ENCODE data around the gene PRRC2A. TPM values are rescaled to one million over a fixed set of nuclear protein-coding genes. Genes with fewer than 3 reads are reported as not detected.

Gene PRRC2A
- total RNA-seq (2021; ENCODE audit: unreplicated experiment) = 318 TPM
- polyA plus RNA-seq (2012; ENCODE audit: insufficient read length) = 246 TPM
- Bru-seq, nascent RNA = percentile 97 among the genes with signal in this experiment
- percentile 98 among the genes with signal in this experiment for BruChase-seq, experiment 1, labeled RNA remaining after a 2-hour chase
- BruChase-seq, experiment 2, labeled RNA remaining after a 6-hour chase = percentile 99 among the genes with signal in this experiment
- long read RNA-seq, partial matches to known transcripts = 45 of 50 reads
- long read RNA-seq, other reads (novel, unspliced or antisense) = 1 of 50 reads

DNA sequence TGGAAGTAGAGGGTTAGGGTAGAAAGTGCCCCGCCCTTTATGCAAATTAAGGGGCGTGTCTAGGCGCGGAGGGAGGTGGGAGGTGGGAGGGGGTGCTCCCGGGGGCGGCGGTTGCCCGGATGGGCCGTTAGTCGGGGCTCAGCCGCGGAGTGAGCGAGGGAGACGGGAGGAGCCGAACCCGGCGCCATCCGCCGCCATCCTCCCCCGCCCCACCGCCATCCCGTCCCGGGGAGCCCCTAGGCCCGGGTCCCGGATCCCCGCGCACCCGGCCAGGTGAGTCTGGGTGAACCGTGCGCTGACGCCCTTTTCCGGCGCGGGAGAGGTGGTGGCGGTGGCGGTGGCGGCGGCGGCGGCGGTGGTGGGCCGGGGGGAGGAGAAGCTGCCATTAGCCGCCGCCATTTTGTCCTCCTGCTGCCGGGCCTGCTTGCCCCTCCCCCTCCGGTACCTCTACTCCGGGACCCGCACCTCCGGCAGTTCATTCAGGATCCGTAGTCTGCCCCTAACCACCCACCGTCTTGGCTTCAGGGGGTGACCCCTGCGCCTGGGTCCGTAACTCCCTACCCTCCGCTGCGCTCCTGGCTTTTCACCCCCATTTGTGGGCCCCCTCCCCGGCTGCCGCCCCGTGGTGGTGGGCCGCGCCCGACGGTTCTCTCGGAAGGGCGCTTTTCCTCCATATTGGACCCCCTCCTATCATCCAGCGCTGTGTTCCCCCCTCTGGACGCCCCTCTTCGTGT is at the start of gene PRRC2A:
Gene PRRC2A (plus strand): TSS at position 130 of the 734 bp plus-strand sequence. CDS start 2,075 bp downstream, outside the sequence.
- BruUV-seq (replicated peaks) = no TSS peak
- intact Hi-C loops (cut with micrococcal nuclease; ENCODE audit: unreplicated experiment) = loop anchor here (1.0 kb wide), 1 partner anchor 10 kb away; no protein-coding TSS in a partner anchor
- DNase-seq (ENCODE audit: low read depth, low spot score) = no peak
- Histone ChIP-seq H3K4me1 (ENCODE audit: control insufficient read depth, insufficient read depth, low read length) (peaks cover 12% of the 10 kb centered on the region), H3K27me3 (ENCODE audit: control insufficient read depth, insufficient read depth, low read length) (no peaks in the 10 kb centered on the region), H3K36me3 (ENCODE audit: control insufficient read depth, insufficient read depth, low read length) (peaks cover 22% of the 10 kb centered on the region), H3K4me3 (ENCODE audit: low read depth in 2 of 2, low read length in 2 of 2) (peak within 1 kb of the TSS; percentile 83 to 84), H3K9me3 (ENCODE audit: control insufficient read depth, insufficient read depth, low read depth, low read length) (no peaks in the 10 kb centered on the region), H3K27ac (ENCODE audit: low read length) (peak within 1 kb of the TSS; percentile 100)
- TF ChIP-seq SIN3A (IDR thresholded peaks at IDR 0.05; ENCODE audit: borderline replicate concordance, insufficient read depth, low read depth, low read length) (0 out of 2 replicates have a peak, but pooled peaks have one; percentile 81), REST (IDR thresholded peaks at IDR 0.05; ENCODE audit: insufficient read depth in 1 of 2, low read depth in 2 of 2, low read length in 1 of 2) (no peak)
- POLR2A ChIA-PET = no interaction called here
- peak; percentile 85 for ATAC-seq
- in situ Hi-C loops (cut with HindIII; ENCODE audit: low pct_unique_long_range_greater_than_20kb, low sequenced_read_pairs) = no loop called here
- CTCF ChIA-PET = interaction anchor here (0.6 kb wide), 1 partner anchor 85 kb away, joined by 3 read pairs; no protein-coding TSS in a partner anchor

DNA sequence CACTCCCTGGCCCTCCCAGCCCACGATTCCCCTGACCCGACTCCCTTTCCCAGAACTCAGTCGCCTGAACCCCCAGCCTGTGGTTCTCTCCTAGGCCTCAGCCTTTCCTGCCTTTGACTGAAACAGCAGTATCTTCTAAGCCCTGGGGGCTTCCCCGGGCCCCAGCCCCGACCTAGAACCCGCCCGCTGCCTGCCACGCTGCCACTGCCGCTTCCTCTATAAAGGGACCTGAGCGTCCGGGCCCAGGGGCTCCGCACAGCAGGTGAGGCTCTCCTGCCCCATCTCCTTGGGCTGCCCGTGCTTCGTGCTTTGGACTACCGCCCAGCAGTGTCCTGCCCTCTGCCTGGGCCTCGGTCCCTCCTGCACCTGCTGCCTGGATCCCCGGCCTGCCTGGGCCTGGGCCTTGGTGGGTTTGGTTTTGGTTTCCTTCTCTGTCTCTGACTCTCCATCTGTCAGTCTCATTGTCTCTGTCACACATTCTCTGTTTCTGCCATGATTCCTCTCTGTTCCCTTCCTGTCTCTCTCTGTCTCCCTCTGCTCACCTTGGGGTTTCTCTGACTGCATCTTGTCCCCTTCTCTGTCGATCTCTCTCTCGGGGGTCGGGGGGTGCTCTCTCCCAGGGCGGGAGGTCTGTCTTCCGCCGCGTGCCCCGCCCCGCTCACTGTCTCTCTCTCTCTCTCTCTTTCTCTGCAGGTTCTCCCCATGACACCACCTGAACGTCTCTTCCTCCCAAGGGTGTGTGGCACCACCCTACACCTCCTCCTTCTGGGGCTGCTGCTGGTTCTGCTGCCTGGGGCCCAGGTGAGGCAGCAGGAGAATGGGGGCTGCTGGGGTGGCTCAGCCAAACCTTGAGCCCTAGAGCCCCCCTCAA is 48.2 kb upstream of the PRRC2A start, which contains the start of gene LTA:
Gene LTA (plus strand): TSS at position 249 of the 871 bp plus-strand sequence. CDS start 454 bp downstream, at position 703.
- Histone ChIP-seq H3K27me3 (ENCODE audit: control insufficient read depth, insufficient read depth, low read length) (no peaks in the 10 kb centered on the region), H3K4me1 (ENCODE audit: control insufficient read depth, insufficient read depth, low read length) (no peaks in the 10 kb centered on the region), H3K4me3 (ENCODE audit: low read depth in 2 of 2, low read length in 2 of 2) (no peak within 1 kb of the TSS), H3K27ac (ENCODE audit: low read length) (no peak within 1 kb of the TSS), H3K36me3 (ENCODE audit: control insufficient read depth, insufficient read depth, low read length) (no peaks in the 10 kb centered on the region), H3K9me3 (ENCODE audit: control insufficient read depth, insufficient read depth, low read depth, low read length) (no peaks in the 10 kb centered on the region)
- CTCF ChIA-PET = no interaction called here
- POLR2A ChIA-PET = no interaction called here
- intact Hi-C loops (cut with micrococcal nuclease; ENCODE audit: unreplicated experiment) = no loop called here
- DNase-seq (ENCODE audit: low read depth, low spot score) = no peak
- in situ Hi-C loops (cut with HindIII; ENCODE audit: low pct_unique_long_range_greater_than_20kb, low sequenced_read_pairs) = no loop called here
- no TSS peak for BruUV-seq (replicated peaks)
- TF ChIP-seq SIN3A (IDR thresholded peaks at IDR 0.05; ENCODE audit: borderline replicate concordance, insufficient read depth, low read depth, low read length) = no peak
- TF ChIP-seq REST (IDR thresholded peaks at IDR 0.05; ENCODE audit: insufficient read depth in 1 of 2, low read depth in 2 of 2, low read length in 1 of 2) = no peak
- TF ChIP-seq POLR2AphosphoS5 (IDR thresholded peaks at IDR 0.05; ENCODE audit: low read depth, low read length) = no peak
- TF ChIP-seq TCF7L2 (IDR thresholded peaks at IDR 0.05; ENCODE audit: low read depth, low read length) = no peak
- TF ChIP-seq CTCF (IDR thresholded peaks at IDR 0.05) = no peak
- 0 out of 2 replicates have a peak, but pooled peaks have one; percentile 24 for ATAC-seq

Measured in Panc1 (cell line).